ENCODE results near the gene THSD7B.
"Not testable (repeated sequence)": the region's sequence is repeated elsewhere in the genome, so short reads cannot be mapped to it uniquely, and the experiment has no call there.

The THSD7B gene

DNA sequence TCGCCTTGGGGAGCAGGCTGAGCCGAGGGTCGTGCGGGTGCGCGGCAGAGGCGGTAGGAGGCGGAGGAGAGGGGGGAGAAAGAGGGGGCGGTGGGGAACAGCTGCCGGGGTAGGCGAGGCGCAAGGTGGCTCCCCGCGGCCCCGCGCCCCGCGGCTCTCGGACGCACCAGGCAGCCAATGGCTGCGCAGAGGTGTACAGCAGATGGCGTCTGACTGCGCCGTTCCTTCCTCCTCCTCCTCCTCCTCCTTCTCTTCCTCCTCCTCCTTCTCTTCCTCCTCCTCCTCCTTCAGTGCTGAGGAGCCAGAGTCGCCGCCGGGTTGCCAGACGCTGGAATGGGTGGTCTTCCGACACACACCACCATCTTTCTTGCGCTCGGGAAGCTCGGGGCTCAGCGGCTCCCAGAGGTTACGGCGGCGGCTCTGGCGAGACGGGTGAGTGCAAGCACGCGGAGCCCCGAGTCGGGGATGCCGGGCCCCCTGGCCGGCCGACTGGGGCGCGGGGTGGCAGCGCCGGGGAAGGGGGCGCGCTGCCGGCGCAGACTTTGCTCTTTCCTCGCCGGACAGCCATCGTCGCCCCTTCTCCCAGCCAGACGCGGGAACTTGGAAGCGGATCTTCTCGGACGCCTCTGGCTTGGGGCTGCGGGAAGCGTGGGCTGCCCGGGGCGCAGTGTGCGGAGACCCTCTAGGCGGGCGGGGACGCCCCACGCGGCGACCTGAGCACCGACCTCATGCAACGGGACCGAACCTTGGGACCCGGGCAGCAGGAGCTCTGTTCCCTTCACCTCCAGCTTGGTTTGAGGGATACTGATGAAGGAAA is at the start of gene THSD7B:
THSD7B (plus strand) TSS at position 290 of the 817 bp plus-strand sequence. CDS start 116,634 bp downstream, outside the sequence.
- no peak for DNase-seq

- no peak for DNase-seq
Observed at GRCh38 chr2:136718273-136718672, 47.1 kb upstream of the THSD7B start.

DNA sequence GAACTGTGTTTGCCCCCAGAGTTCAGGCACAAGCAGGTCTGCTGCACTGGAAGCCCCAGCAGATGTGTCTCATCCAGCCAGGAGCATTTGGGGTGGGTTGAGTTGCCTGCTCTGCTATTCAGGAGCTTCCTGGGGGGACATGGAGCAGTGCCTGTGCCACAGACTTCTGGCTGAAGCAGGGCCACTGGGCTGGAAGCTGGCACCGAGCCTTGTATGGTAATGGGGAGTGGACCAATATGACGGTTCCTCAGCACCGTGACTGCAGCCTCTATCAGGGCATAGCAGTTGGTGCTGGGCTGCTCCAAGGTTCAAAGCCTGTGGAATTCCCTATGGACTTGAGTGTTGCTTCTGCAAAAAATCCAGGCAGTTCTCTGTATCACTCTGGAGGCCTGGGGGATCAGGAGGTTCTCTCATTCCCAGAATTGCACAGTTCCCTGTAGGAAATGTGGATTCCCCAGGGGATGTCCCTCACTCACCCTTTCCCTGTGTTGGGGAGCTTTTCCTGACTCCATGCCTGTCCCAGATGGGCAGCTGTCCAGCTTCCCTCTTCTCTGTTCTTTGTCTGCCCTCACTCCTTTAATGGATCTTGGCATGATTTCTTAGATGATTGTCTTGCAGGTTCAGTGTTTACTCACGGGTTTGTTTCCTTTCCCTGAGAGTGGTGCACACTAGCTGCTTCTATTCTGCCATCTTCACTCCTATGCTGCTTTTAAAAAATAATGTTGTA is 37.2 kb upstream of the THSD7B start:
- DNase-seq: no peak

- DNase-seq: no peak
Observed at GRCh38 chr2:136736236-136736635, 29.1 kb upstream of the THSD7B start.

- no peak for DNase-seq
Observed at GRCh38 chr2:136738044-136738443, 27.3 kb upstream of the THSD7B start.

GRCh38 chr2:136741471-136741870 is 23.9 kb upstream of the THSD7B start:
- DNase-seq: no peak

DNA sequence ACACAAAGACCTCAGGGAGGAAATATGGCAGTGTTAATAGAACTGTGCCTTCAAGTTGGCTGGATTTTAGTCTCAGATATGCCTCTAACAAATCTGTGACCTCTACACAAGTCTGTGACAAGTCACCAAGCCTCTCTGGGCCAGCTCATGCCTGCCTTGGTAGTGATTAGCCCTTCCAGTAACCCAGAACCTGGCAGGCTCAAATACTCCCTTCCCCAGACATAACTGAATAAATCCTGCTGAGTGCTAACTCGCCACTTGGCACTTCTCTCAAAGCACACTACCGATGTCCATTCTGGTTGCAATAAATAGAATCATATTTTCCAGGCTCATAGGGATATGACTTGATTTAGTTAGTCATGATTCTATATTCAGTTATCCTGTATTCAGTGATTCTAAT is 15.3 kb upstream of the THSD7B start:
- DNase-seq: no peak

- DNase-seq: no peak
Observed at GRCh38 chr2:136751406-136751805, 13.9 kb upstream of the THSD7B start.

DNA sequence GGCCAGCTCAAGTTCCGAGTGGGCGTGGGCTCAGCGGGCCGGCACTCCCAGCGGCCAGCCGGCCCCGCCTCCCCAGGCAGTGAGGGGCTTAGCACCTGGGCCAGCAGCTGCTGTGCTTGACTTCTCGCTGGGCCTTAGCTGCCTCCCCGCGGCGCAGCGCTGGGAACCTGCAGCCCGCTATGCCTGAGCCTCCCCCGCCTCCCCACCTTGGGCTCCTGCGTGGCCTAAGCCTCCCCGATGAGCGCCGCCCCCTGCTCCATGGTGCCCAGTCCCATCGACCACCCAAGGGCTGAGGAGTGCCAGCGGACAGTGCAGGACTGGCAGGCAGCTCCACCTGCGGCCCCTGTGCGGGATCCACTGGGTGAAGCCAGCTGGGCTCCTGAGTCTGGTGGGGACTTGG is 6.8 kb upstream of the THSD7B start:
- not testable (repeated sequence) for DNase-seq

DNA sequence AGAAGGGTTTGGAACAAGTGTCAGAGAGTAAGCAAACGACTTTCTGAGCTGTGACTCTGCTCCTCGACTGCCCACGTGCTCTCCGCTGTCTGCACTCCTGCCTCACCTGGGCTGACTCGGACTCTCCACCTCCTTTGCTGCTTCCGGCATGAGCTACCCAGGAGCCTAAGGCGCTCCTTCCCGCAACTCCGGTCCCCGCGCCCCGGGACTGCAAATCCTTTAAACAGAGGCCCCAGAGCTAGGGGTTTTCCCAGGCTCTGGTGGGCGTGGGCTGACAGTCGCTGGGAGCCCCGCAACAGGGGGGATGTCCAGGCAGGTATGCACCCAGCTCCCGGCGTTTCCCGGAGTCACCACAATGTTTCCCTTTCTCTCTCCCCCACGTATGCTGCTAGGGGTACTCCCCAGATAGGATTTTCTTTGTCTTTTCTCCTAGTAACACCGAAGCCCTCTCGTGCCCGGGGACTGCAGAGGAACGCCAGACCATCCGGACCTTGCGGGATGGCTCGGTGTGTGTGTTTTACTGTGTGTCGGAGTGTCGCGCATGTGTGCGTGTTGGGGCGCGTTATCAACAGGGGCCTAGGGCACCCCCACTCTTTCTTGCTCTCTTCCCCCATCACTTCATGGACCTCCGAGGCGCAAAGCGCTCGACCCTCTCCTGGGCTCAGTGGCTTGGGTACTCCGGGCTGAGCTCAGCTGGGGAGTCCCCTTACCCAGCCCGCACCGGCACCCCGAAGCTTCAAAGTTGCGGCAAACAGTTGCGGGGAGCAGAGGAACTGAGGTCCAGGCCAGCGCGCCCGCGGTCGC is 691 bp upstream of the THSD7B start:
- no peak for DNase-seq

DNA sequence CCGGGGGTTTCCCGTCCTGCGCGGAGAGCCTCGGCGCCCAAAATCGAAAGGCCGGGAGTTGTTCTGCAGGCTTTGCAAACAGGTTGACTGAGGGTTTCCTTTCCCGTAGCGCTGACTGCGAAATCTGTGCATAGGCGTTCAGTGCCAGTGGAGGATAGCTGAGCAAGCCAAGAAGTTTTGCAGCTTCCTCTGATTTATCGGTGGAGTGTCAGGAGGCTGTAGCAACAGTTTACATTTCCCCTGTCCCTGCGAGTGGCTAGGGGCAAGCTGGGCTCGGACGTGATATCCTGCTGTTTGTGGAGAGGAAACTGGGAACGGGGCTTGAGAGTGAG is 694 bp downstream of the THSD7B start:
- DNase-seq: no peak

DNA sequence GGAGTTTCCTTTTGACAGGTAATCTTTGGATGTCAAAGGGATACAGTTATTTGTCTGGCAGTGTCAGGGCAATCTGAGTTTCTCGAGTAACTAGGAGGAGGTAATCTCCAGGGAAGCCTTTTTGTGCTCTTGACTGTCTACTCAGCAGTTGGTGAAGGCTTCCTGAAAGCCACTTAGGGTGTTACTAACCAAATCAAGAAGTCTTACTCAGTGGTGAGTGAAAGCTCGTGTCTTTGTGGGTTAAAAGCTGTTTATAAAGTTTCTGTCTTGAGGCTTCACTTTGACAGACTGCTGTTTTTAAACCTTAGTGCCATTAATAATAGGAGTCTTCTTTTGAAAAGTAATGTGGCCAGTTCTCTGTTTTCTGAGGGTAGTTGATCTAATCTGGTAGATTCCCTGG is 1.7 kb downstream of the THSD7B start:
- no peak for DNase-seq

GRCh38 chr2:136769871-136770270 is 4.5 kb downstream of the THSD7B start:
- no peak for DNase-seq

DNA sequence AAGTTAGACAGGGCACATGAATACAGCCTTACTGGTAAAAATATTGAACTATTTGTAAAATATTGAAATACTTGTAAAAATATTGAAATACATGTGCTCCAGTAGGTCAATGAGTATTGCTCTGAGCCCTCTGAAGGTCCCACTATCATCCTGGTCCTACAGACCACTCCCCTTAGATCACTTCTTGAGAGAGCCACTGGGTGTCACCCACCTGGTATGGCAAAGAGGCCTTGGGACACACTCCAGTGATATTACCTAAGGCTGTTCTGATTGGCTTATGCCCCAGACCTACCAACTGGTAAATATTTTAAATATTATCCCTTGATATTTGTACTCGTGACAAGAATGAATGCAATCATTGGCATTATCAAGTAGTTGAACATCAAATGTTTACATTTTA is 5.0 kb downstream of the THSD7B start:
- no peak for DNase-seq

- no peak for DNase-seq
Observed at GRCh38 chr2:136777391-136777790, 12.0 kb downstream of the THSD7B start.

DNA sequence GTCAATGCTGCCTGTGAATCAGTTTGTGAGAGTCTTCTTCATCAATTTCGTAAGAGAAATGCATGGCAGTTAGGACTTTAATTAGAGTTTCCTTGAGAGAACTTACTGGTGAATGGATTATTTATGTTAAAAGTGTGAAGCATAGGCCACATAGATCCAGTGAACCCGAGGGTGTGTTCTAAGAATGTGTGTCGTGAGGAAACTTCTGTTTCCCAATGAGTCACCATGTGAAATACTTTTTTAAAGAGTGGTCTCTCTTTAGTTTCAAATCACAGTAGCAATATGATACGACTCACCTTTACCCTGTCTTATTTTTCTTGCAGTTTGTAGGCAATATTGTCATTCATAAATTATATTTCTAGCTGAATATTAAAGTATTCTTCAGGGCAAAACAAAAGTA is 18.5 kb downstream of the THSD7B start:
- no peak for DNase-seq

GRCh38 chr2:136785215-136785614 is 19.9 kb downstream of the THSD7B start:
- no peak for DNase-seq

DNA sequence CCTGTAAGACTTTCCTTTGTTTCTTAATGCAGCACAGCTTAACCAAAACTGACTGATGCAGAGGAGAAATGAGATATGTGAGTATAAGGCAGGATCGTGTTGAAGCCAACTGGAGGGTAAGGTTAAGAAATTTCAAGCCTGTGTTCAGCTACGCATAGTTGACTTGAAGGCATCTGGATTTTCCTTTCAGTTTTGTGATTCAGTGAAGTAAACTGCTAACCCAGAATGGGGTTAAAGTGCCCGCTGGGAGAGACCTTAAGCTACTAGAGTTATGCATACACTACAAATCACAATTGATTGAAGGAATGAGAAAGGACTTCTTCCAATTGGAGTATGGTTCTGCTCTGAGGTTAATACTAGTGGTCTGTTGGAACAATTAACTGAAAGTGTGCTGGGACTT is 22.6 kb downstream of the THSD7B start:
- DNase-seq: no peak

DNA sequence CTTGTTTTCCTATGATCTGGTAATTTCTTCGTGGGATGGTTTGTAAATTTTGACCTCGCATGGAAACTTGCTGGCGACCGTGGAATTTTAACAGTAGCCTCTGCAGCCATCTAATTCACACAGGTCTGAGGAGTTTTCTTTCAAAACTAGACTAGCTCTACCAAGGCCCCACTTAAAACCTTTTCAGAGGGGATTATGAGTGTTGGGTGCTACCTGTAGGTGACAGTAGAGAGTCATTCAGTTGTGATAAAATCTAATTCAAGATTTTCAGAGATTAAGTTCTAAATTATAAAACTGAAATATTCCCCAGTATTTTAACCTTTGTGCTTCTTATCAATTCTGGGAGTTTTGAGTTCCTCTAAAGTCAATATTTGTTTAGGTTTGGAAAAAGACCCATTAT is 31.0 kb downstream of the THSD7B start:
- no peak for DNase-seq

- DNase-seq: no peak
Observed at GRCh38 chr2:136798766-136799165, 33.4 kb downstream of the THSD7B start.

DNA sequence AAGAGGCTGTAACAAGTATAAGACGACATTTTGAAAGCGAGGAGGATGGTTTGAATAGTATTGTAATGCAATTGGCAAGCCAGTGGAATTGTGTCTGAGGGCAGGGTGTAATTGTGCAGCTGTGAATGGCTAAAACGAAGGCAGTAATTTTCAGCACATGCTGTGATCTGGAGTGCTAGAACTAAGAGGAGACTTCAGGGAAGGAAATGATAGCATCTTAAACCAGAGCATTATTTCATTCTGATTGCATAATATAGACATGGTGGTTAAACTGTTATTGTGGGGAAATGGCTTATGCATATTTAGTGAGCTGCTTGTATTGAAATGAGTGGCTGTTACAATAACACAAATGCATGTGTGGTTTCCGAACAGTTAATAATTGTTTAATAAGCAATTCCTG is 36.3 kb downstream of the THSD7B start:
- DNase-seq: no peak

DNA sequence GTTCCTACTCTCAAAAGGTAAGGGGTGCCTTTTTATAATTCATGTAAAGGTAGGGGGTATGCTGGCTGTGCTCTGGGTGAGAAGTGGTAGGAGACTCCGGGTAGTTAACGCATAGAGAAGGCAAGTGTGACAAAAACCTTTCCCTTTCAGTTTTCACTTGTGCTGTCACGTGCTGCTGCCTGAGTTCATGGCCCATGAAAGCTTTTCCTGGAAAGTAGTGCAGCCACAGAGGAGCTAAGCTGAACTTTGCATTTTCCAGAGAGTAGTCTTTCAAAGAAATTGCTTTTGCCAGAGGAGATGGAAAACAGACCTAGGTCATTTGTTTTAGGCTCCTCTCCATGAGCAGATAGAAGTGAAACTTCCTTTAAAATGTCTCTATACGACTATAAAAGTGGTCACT is 44.7 kb downstream of the THSD7B start:
- no peak for DNase-seq

DNA sequence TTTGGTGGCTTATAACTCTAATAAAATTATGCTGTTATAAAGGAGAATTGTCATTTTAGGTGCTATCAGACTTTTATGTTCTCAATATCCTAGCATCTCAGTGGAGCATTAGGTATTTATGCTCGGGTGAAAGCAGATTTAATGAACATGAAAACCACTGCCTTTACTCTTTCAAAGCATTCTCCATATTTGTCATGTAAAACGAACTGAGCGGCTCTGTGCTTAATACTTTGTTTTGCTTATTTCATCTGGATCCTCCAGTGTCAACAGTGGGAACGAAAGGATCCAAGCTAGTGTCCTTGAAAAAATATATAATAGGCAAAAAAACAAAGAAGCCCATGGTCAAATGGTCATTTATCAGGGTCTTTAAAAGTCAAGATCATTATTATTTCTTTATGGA is 53.5 kb downstream of the THSD7B start:
- DNase-seq: no peak

DNA sequence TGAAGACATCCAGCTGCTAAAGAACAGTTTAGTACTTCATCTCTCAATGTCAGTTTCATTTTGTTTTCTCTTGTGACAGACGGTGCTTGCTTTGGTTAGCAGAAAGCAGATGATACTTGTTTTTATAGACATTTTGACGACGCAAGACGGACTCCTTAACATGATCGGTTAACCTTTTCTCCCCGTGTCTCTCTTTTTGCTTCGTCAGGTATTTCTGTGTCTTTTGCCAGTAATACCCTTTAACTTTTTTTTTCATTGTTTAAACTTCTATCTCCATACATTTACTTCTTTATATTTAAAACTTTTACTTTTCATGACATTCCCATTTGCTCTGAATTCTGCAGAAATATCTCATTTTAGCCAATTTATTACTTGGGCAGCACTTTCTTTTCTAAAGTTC is 57.9 kb downstream of the THSD7B start:
- no peak for DNase-seq
